Skeletal muscle satellite cell (primary cell): ENCODE results near the gene LRMDA.

Experiments used
- H3K27me3 ChIP-seq: 2 replicates; pipeline ENCODE4 v1.7.0; 2013; ENCODE audit warnings: low read length; ENCODE audit not compliant: control insufficient read depth, insufficient read depth
- H3K36me3 ChIP-seq: 2 replicates; pipeline ENCODE4 v1.7.0; 2013; ENCODE audit warnings: mild to moderate bottlenecking, control low read depth, low read length; ENCODE audit not compliant: insufficient read depth
- H3K4me1 ChIP-seq: 2 replicates; pipeline ENCODE4 v1.7.0; 2013; ENCODE audit warnings: low read length; ENCODE audit not compliant: control insufficient read depth, insufficient read depth
- H3K4me2 ChIP-seq: 2 replicates; pipeline ENCODE4 v1.7.0; 2013; ENCODE audit warnings: mild to moderate bottlenecking, low read length
- H3K4me3 ChIP-seq: 2 replicates; pipeline ENCODE4 v1.7.0; 2013; ENCODE audit warnings: low read length
- H3K9ac ChIP-seq: 2 replicates; pipeline ENCODE4 v1.7.0; 2013; ENCODE audit warnings: mild to moderate bottlenecking, low read depth, low read length, moderate library complexity
- H3K9me3 ChIP-seq: replicated peaks from 2 replicates; pipeline ENCODE4 v1.7.0; 2013; ENCODE audit warnings: mild to moderate bottlenecking, control low read depth, low read length

Gene LRMDA

DNA sequence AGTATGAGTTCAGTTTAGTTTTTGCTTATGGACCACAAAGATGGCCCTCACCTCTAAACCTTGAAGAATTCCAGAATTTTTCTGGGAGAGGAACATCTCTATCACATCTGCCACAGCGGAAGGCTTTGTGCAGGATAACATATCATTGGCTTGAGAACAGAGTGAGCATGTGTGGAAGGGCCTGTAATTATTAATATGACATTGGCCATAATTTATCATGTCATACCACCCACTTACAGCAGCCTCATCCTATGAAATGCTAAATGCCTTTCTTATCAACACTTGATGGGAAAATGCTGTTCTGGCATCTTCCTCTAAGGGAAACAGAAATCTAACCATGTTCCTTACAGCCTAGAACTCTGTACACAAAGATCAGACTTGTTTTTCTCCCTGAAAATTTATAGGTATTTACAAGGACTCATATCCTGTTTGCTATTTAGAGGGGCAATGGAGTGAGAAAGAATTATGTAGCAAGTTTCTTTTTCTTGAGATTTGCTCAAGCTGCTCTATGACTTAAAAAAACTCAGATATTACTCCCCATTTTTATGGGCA, 817.3 kb downstream of the LRMDA start:
- no peak overlapping the region for H3K4me2 ChIP-seq
- no peak overlapping the region for H3K9ac ChIP-seq
- no peak overlapping the region for H3K4me3 ChIP-seq
- H3K9me3 ChIP-seq = no peaks in the 10 kb centered on the region
- no peaks in the 10 kb centered on the region for H3K36me3 ChIP-seq
- H3K4me1 ChIP-seq = no peaks in the 10 kb centered on the region
- H3K27me3 ChIP-seq = no peaks in the 10 kb centered on the region

DNA sequence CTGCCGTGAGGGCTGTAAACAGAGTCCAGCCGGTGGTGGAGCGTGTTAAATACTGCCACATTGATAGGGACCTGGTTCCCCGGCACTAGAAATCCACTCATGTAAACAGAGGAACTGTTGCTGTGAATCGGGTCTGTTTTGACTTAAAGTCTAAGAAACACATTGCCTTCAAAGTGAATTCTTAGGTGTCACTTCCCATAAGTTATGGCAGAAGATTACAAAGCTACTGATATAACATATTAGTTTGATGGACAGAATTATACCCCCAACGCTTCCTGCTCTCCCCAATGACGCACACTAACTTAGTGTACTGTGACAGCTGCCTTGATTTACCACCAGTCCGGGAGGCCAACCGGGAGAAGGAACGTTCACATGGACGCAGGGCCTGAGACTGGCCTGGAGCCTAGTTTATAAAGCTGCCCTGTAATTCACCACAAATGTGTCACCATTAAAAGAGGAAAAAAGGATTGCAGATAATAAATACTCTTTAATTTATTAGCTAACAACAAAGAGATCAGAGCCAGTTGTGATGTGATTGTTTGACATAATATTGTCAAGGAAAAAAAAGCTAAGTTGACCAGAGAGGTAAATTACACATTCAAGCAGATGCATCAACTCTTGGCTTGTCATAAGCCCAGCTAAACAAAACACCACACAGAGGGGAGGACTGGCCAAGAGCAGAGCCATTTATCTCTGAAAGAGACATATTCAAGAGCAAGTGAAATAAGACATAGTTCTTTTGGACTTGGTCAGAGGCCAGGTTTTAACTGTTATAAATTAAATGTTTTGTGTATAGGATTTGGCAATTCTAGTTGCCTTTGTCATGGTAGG, 820.6 kb downstream of the LRMDA start:
- Histone ChIP-seq H3K36me3 (no peaks in the 10 kb centered on the region), H3K4me2 (no peak overlapping the region), H3K4me3 (no peak overlapping the region), H3K9me3 (no peaks in the 10 kb centered on the region), H3K4me1 (no peaks in the 10 kb centered on the region), H3K9ac (no peak overlapping the region), H3K27me3 (no peaks in the 10 kb centered on the region)

- Histone ChIP-seq H3K9me3 (no peaks in the 10 kb centered on the region), H3K4me3 (no peak overlapping the region), H3K36me3 (no peaks in the 10 kb centered on the region), H3K4me1 (no peaks in the 10 kb centered on the region), H3K4me2 (no peak overlapping the region), H3K27me3 (no peaks in the 10 kb centered on the region), H3K9ac (no peak overlapping the region)
Observed at GRCh38 chr10:76252733-76253132, 821.3 kb downstream of the LRMDA start.

DNA sequence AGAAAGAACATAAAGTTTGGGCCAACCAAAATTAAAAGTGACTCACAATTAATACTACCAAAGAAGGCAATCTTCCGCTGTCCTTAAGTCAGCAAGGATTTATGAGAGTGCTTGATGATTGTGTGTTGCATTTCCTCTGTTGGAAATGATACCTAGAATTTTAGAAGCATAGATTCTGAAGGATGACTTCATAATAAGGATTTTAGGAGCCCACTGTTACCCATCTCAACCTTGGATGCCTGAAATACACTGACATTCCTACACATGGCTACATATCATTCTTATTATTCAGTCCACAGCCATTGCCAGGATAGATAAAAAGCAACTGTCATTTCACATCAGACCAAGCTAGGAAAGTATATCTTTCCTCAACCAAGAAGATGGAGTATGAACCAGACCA, 823.8 kb downstream of the LRMDA start:
- H3K9me3 ChIP-seq = no peaks in the 10 kb centered on the region
- no peak overlapping the region for H3K4me3 ChIP-seq
- no peaks in the 10 kb centered on the region for H3K4me1 ChIP-seq

GRCh38 chr10:76257816-76258215, 826.4 kb downstream of the LRMDA start:
- no peaks in the 10 kb centered on the region for H3K36me3 ChIP-seq
- no peak overlapping the region for H3K4me3 ChIP-seq

More for the DNA sequence above, 823.8 kb downstream of the LRMDA start:
- H3K27me3 ChIP-seq = no peaks in the 10 kb centered on the region
- H3K9ac ChIP-seq = no peak overlapping the region
- no peak overlapping the region for H3K4me2 ChIP-seq
- H3K36me3 ChIP-seq = no peaks in the 10 kb centered on the region

GRCh38 chr10:76265441-76266113, 834.2 kb downstream of the LRMDA start:
- Histone ChIP-seq H3K9me3 (no peaks in the 10 kb centered on the region), H3K4me3 (no peak overlapping the region), H3K9ac (no peak overlapping the region), H3K4me1 (no peaks in the 10 kb centered on the region), H3K36me3 (no peaks in the 10 kb centered on the region), H3K4me2 (no peak overlapping the region), H3K27me3 (no peaks in the 10 kb centered on the region)

More at GRCh38 chr10:76257816-76258215, 826.4 kb downstream of the LRMDA start:
- no peaks in the 10 kb centered on the region for H3K4me1 ChIP-seq
- no peaks in the 10 kb centered on the region for H3K9me3 ChIP-seq
- H3K4me2 ChIP-seq = no peak overlapping the region
- H3K9ac ChIP-seq = no peak overlapping the region
- H3K27me3 ChIP-seq = no peaks in the 10 kb centered on the region

GRCh38 chr10:76268530-76268929, 837.1 kb downstream of the LRMDA start:
- Histone ChIP-seq H3K9me3 (no peaks in the 10 kb centered on the region), H3K27me3 (no peaks in the 10 kb centered on the region), H3K4me3 (no peak overlapping the region), H3K9ac (no peak overlapping the region), H3K4me1 (no peaks in the 10 kb centered on the region), H3K36me3 (no peaks in the 10 kb centered on the region), H3K4me2 (no peak overlapping the region)

DNA sequence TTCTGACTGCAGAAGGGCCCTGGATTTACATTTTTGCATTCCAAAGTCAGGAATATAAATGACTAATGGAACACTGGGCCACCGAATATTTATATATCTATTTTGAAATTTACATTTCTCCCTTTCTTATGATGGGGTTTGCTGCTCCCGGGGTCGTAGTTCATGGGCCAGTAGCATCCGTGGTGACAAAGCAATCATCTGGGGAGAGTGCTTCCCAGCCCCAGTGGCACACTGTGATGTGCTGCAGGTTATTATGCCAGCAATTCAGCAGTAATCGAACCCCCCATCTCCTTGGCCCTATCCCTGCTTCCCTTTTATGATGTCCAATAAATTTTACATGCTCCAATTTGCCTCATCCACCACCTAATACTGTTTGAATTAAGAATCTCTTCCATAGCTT, 837.5 kb downstream of the LRMDA start:
- Histone ChIP-seq H3K4me1 (no peaks in the 10 kb centered on the region), H3K4me3 (no peak overlapping the region), H3K9ac (no peak overlapping the region), H3K9me3 (no peaks in the 10 kb centered on the region), H3K36me3 (no peaks in the 10 kb centered on the region), H3K27me3 (no peaks in the 10 kb centered on the region), H3K4me2 (no peak overlapping the region)

DNA sequence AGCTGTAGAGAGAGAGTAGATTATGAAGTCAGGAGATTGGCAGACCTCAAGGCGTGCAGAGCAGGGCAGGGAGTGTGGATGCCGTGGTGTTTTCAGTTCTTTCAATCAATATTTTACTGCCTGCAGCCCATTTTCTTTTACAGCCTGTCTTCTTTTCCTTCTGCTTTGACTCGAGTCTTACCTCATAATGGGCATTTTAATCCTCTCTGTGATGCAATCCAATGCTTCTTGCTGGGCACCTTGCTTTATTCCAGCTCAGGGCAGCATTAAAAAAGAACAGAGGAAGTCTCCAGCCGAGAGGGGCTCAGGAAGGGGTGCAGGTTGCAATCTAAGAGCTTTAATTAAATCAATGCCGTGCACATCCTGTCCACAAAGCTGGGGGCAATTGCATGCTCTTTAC, 839.0 kb downstream of the LRMDA start:
- Histone ChIP-seq H3K4me1 (no peaks in the 10 kb centered on the region), H3K4me2 (no peak overlapping the region), H3K9ac (no peak overlapping the region), H3K36me3 (no peaks in the 10 kb centered on the region), H3K4me3 (no peak overlapping the region), H3K27me3 (no peaks in the 10 kb centered on the region), H3K9me3 (no peaks in the 10 kb centered on the region)

GRCh38 chr10:76274933-76275332, 843.5 kb downstream of the LRMDA start:
- H3K27me3 ChIP-seq = no peaks in the 10 kb centered on the region
- H3K9me3 ChIP-seq = no peaks in the 10 kb centered on the region
- H3K4me3 ChIP-seq = no peak overlapping the region
- no peaks in the 10 kb centered on the region for H3K4me1 ChIP-seq
- H3K9ac ChIP-seq = no peak overlapping the region
- no peaks in the 10 kb centered on the region for H3K36me3 ChIP-seq
- no peak overlapping the region for H3K4me2 ChIP-seq

- Histone ChIP-seq H3K9me3 (no peaks in the 10 kb centered on the region), H3K4me3 (no peak overlapping the region), H3K4me2 (no peak overlapping the region), H3K36me3 (no peaks in the 10 kb centered on the region), H3K27me3 (no peaks in the 10 kb centered on the region), H3K4me1 (no peaks in the 10 kb centered on the region), H3K9ac (no peak overlapping the region)
Observed at GRCh38 chr10:76278811-76279460, 847.5 kb downstream of the LRMDA start.
